ENCODE measurements around the gene TAF4. TPM values are rescaled to one million over a fixed set of nuclear protein-coding genes. Genes with fewer than 3 reads are reported as not detected.
A peak's percentile ranks its signal among the peaks of the same experiment; 100 is the strongest.

Gene TAF4
- total and polyA plus RNA-seq, 7 experiments from 2014 or later: 0.74 to 43.7 (median 20.8) TPM

DNA sequence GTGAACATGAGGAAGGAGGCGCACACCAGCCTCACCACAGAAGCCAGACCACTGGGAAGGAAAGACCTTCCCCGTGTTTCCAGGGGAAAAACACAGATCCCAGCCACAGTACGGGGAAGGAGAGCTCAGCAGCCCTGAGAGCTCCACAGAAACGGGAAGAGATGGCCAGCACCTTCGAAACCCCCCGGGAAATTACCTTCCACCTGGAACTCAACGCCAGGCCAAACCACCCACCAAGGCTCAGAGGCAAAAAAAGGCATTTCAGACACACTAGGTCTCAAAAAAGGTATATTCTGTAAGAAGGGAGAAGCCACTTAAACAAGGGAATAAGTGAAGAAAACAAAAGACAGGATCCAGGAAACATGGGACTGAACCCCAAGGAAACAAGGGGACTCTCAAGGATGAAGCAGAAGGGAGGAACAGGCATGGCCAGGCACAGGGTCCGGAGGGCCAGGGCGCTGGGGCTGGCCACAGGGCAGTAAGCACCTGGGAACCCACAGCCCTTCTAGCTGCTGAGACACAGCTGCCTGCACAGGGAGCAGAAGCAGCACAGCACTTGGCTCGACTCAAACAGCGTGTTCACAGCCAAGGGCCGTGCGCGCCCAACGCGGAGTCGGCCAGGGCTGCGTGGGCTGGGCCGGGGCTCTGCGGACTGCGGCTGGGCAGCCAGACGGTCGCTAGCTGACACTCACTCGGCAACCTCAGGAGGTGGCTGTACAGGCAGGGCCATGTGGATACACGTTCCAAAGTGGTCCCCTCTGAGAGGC, 44.6 kb downstream of the TAF4 start:
- no peak overlapping the region for H3K4me3 ChIP-seq (ENCODE audit: low read length)
- Mint-ChIP-seq H3K36me3 (no peaks in the 10 kb centered on the region), H3K9me3 (no peaks in the 10 kb centered on the region), H3K27me3 (no peaks in the 10 kb centered on the region), H3K4me1 (peaks cover 8 to 54% (median 49%) of the 10 kb centered on the region in 7 donors), H3K27ac (peak overlapping the region in 3 of 9 donors; percentile 48 to 62 (median 57)), H3K4me3 (no peak overlapping the region)
- peaks cover 0 to 4% of the 10 kb centered on the region in 2 donors for H3K4me1 ChIP-seq (ENCODE audit: control insufficient read depth in 2 of 2, insufficient read depth in 2 of 2, low read length in 2 of 2)
- POLR2A ChIA-PET: no interaction called here
- no peak overlapping the region for H3K27ac ChIP-seq (ENCODE audit: low read depth, low read length)
- no peaks in the 10 kb centered on the region for H3K9me3 ChIP-seq (ENCODE audit: control insufficient read depth in 2 of 3, low read length in 3 of 3)
- ATAC-seq: no peak
- intact Hi-C loops (cut with micrococcal nuclease): no loop called here
- no peak for DNase-seq
- CTCF ChIA-PET: interaction anchor here (1.3 to 1.4 kb wide), 2 partner anchors 10 kb away, joined by 3 to 4 read pairs; no protein-coding TSS in a partner anchor
- no peaks in the 10 kb centered on the region for H3K27me3 ChIP-seq (ENCODE audit: control insufficient read depth in 2 of 2, insufficient read depth in 2 of 2, low read length in 2 of 2)
- H3K36me3 ChIP-seq (ENCODE audit: control insufficient read depth in 2 of 3, insufficient read depth in 3 of 3, low read length in 3 of 3): peaks cover 0 to 2% (median 0%) of the 10 kb centered on the region in 3 experiments

DNA sequence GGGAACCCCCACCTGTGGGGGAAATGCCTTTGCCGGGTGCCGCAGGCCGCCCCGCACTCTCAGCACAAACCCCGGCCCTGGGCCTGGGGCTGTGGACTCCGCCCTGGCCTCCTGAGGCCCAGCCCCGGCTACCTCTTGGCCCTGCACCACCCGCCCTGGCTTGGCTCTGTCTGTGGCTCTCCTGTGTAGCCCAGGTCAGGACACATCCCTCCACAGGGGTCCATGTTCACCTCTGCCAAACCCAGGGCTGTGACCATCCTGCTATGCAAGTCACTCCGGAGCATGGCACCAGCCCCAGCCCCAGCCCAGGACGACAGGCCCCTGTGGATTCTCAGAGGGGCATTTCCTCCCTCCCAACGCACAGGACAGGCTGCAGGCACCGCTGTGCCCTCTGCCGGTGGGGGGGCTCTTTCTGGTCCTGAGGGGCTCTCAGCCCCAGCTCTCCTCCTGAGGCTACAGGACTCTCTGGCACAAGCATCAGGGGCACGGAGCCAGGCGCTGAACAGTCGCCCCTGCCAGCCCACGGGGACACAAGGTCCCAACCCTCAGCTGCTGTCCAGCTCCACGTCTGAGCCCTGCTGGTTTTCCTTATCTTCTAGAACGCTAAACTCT, 45.7 kb downstream of the TAF4 start:
- Mint-ChIP-seq H3K4me3 (no peak overlapping the region), H3K27me3 (no peaks in the 10 kb centered on the region), H3K27ac (peak overlapping the region in 3 of 9 donors; percentile 14 to 57 (median 38)), H3K4me1 (peaks cover 3 to 45% (median 38%) of the 10 kb centered on the region in 7 donors), H3K36me3 (no peaks in the 10 kb centered on the region), H3K9me3 (no peaks in the 10 kb centered on the region)
- intact Hi-C loops (cut with micrococcal nuclease): no loop called here
- Histone ChIP-seq H3K9me3 (ENCODE audit: control insufficient read depth in 2 of 3, low read length in 3 of 3) (no peaks in the 10 kb centered on the region), H3K27ac (ENCODE audit: low read depth, low read length) (no peak overlapping the region), H3K4me1 (ENCODE audit: control insufficient read depth in 2 of 2, insufficient read depth in 2 of 2, low read length in 2 of 2) (no peaks in the 10 kb centered on the region), H3K27me3 (ENCODE audit: control insufficient read depth in 2 of 2, insufficient read depth in 2 of 2, low read length in 2 of 2) (no peaks in the 10 kb centered on the region), H3K4me3 (ENCODE audit: low read length) (no peak overlapping the region), H3K36me3 (ENCODE audit: control insufficient read depth in 2 of 3, insufficient read depth in 3 of 3, low read length in 3 of 3) (peaks cover 0 to 2% (median 0%) of the 10 kb centered on the region in 3 experiments)
- CTCF ChIA-PET: interaction anchor here (1.3 kb wide), 1 partner anchor 9 kb away, joined by 4 read pairs; no protein-coding TSS in a partner anchor
- DNase-seq (no peak), ATAC-seq (no peak)
- POLR2A ChIA-PET: interaction anchor here (1.1 kb wide), 1 partner anchor 9 kb away, joined by 3 read pairs; no protein-coding TSS in a partner anchor

DNA sequence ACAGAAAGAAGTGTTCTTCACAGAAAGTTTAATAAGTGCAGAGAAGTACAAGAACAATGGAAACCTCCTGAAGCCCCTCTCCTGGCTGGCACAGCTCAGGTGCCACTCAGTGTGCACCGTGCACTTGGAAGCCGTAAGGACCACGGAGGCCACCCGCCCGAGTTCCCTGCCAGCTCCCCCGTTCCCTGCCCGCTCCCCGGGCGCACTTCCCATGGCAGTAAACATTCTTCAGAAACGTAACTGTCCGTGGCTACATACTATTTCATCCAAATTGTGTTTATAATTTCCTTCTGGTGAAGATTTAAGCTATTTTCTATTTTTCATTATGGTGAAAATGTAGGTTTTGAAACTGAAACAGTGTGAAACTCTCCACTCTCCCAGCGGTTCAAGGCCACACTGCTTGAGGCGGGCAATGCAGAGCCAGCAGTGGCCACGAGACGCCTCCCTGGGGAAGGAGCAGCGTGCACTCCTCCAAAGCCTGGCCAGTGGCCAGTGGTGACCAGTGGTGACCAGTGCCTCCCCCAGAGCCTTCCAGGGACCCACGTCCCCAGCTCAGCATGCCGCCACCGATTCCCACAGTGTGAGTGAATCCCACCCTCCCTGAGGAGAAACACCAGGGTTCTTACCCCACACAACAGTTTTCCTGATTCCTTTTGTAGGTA, 46.4 kb downstream of the TAF4 start:
- Mint-ChIP-seq H3K4me3 (no peak overlapping the region), H3K4me1 (peaks cover 2 to 41% (median 34%) of the 10 kb centered on the region in 7 donors), H3K9me3 (no peaks in the 10 kb centered on the region), H3K27ac (no peak overlapping the region), H3K36me3 (no peaks in the 10 kb centered on the region), H3K27me3 (no peaks in the 10 kb centered on the region)
- DNase-seq: no peak
- Histone ChIP-seq H3K27me3 (ENCODE audit: control insufficient read depth in 2 of 2, insufficient read depth in 2 of 2, low read length in 2 of 2) (no peaks in the 10 kb centered on the region), H3K36me3 (ENCODE audit: control insufficient read depth in 2 of 3, insufficient read depth in 3 of 3, low read length in 3 of 3) (peaks cover 0 to 4% (median 0%) of the 10 kb centered on the region in 3 experiments), H3K4me1 (ENCODE audit: control insufficient read depth in 2 of 2, insufficient read depth in 2 of 2, low read length in 2 of 2) (no peaks in the 10 kb centered on the region), H3K9me3 (ENCODE audit: control insufficient read depth in 2 of 3, low read length in 3 of 3) (no peaks in the 10 kb centered on the region), H3K4me3 (ENCODE audit: low read length) (no peak overlapping the region), H3K27ac (ENCODE audit: low read depth, low read length) (no peak overlapping the region)
- CTCF ChIA-PET: interaction anchor here (0.6 kb wide), 1 partner anchor 9 kb away, joined by 3 read pairs; no protein-coding TSS in a partner anchor
- POLR2A ChIA-PET: interaction anchor here (1.1 kb wide), 1 partner anchor 8 kb away, joined by 3 read pairs; no protein-coding TSS in a partner anchor
- intact Hi-C loops (cut with micrococcal nuclease): no loop called here
- no peak for ATAC-seq

DNA sequence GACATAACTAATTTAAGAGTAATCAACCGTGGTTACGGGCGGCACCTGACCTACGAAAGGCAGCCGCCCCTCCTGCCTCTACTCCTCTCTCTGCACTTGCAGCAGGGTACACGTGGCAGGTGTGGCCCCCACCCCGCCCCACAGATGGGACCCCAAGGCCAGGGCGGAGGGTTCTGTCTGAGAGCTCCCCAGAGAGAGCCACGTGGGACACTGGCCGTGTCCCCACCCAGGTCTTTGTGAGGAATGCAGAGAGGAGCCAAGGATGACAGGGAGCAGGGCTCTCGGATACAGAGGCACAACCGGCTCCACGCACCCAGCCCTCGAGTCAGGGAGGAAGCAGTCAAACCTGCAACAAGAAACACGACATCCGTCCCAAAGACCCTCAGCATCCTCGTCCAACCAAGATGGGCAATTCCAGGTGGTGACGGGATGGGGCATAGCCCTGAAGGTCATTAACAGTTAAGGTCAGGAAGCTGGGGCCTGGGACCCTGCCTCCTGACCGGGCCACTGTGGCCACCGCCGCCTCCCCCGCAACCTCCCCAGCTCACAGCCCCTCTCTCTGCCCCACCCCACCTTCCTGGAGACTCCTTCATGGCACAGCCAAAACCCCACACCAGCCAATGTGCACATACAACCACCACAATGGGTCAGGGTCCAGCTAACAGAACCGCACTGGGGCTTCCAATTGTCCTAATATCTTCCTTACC, 47.1 kb downstream of the TAF4 start:
- Mint-ChIP-seq H3K4me1 (peaks cover 0 to 39% (median 29%) of the 10 kb centered on the region in 7 donors), H3K27ac (no peak overlapping the region), H3K36me3 (peaks cover 0 to 1% (median 0%) of the 10 kb centered on the region in 5 donors), H3K27me3 (no peaks in the 10 kb centered on the region), H3K9me3 (no peaks in the 10 kb centered on the region), H3K4me3 (no peak overlapping the region)
- ChIA-PET POLR2A (no interaction called here), CTCF (interaction anchor here (0.6 kb wide), 1 partner anchor 8 kb away, joined by 3 read pairs; no protein-coding TSS in a partner anchor)
- Histone ChIP-seq H3K27ac (ENCODE audit: low read depth, low read length) (no peak overlapping the region), H3K9me3 (ENCODE audit: control insufficient read depth in 2 of 3, low read length in 3 of 3) (no peaks in the 10 kb centered on the region), H3K27me3 (ENCODE audit: control insufficient read depth in 2 of 2, insufficient read depth in 2 of 2, low read length in 2 of 2) (no peaks in the 10 kb centered on the region), H3K36me3 (ENCODE audit: control insufficient read depth in 2 of 3, insufficient read depth in 3 of 3, low read length in 3 of 3) (peaks cover 0 to 11% (median 0%) of the 10 kb centered on the region in 3 experiments), H3K4me3 (ENCODE audit: low read length) (no peak overlapping the region), H3K4me1 (ENCODE audit: control insufficient read depth in 2 of 2, insufficient read depth in 2 of 2, low read length in 2 of 2) (no peaks in the 10 kb centered on the region)
- intact Hi-C loops (cut with micrococcal nuclease): no loop called here
- DNase-seq: no peak
- ATAC-seq: no peak

DNA sequence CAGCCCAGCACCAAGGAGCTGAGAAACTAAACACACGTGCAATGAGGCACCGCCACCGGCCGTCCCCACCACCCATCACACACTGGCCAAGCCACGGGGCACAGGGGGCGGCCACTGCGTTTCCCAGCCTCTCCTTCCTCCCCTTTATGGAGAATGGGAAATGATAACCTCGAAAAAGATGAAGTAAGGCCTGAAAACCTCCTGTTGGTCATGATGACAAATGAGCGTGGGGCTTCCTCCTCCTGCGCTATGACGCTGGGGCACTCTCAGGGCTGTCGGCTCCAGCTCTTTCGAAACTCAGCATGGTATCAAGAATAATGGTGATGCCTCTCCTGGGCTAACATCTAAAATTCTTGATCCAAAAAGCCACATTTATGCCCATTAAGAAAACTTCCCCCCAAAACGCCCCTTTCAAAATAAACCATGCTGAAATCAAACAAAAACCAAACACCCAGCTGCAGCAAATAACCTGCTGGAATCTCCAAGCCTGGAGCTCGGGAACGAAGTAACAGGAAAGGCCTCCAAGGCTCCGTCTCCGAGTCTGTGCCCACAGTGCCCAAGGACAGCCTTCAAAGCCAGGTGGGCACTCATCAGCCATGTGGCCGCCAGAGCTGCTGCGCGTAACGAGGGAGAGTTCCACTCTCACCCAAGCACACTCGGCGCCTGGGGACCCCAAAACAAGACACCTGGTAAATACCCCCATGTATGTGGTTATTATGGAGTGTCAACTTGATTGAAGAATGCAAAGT, 50.0 kb downstream of the TAF4 start:
- intact Hi-C loops (cut with micrococcal nuclease): no loop called here
- DNase-seq: no peak
- H3K27me3 ChIP-seq (ENCODE audit: control insufficient read depth in 2 of 2, insufficient read depth in 2 of 2, low read length in 2 of 2): no peaks in the 10 kb centered on the region
- H3K4me3 Mint-ChIP-seq: no peak overlapping the region
- no peaks in the 10 kb centered on the region for H3K9me3 ChIP-seq (ENCODE audit: control insufficient read depth in 2 of 3, low read length in 3 of 3)
- H3K9me3 Mint-ChIP-seq: no peaks in the 10 kb centered on the region
- no peak overlapping the region for H3K27ac ChIP-seq (ENCODE audit: low read depth, low read length)
- H3K4me3 ChIP-seq (ENCODE audit: low read length): no peak overlapping the region
- peak overlapping the region in 1 of 9 donors; percentile 19 for H3K27ac Mint-ChIP-seq
- no peaks in the 10 kb centered on the region for H3K27me3 Mint-ChIP-seq
- H3K36me3 ChIP-seq (ENCODE audit: control insufficient read depth in 2 of 3, insufficient read depth in 3 of 3, low read length in 3 of 3): peaks cover 0 to 27% (median 0%) of the 10 kb centered on the region in 3 experiments
- POLR2A ChIA-PET: interaction anchor here (0.9 kb wide), 1 partner anchor 51 kb away, joined by 3 read pairs; no protein-coding TSS in a partner anchor
- H3K4me1 ChIP-seq (ENCODE audit: control insufficient read depth in 2 of 2, insufficient read depth in 2 of 2, low read length in 2 of 2): no peaks in the 10 kb centered on the region
- H3K36me3 Mint-ChIP-seq: peaks cover 0 to 16% (median 0%) of the 10 kb centered on the region in 5 donors
- ATAC-seq: no peak
- CTCF ChIA-PET: no interaction called here
- peaks cover 6 to 27% (median 26%) of the 10 kb centered on the region in 7 donors for H3K4me1 Mint-ChIP-seq

All from naive thymus-derived CD4-positive, alpha-beta T cell (primary cell).